K562 (cell line): ENCODE data around the gene MED15. TPM values are rescaled to one million over a fixed set of nuclear protein-coding genes. Genes with fewer than 3 reads are reported as not detected.

Source experiments
- ARID2 ChIP-seq: fragments of 450-650 bp; IDR thresholded peaks from 2 replicates; pipeline ENCODE4 v1.6.1; 2017; ENCODE audit warnings: antibody characterized with exemption, mild to moderate bottlenecking
- BHLHE40 ChIP-seq: IDR thresholded peaks from 2 replicates; pipeline ENCODE4 v1.6.1; 2011; ENCODE audit warnings: low read length, improper control_type of control experiment
- C11orf30 ChIP-seq: fragments of 450-650 bp; IDR thresholded peaks from 2 replicates; pipeline ENCODE4 v1.6.1; 2016; ENCODE audit warnings: low read depth, mild to moderate bottlenecking
- COPS2 ChIP-seq: fragments of 450-650 bp; conservative IDR thresholded peaks from 2 replicates; pipeline ENCODE4 v1.6.1; 2016; ENCODE audit warnings: mild to moderate bottlenecking, moderate library complexity
- E2F1 ChIP-seq: sonication (generic); formaldehyde crosslinking; IDR thresholded peaks from 2 replicates; pipeline ENCODE4 v1.8.1; 2023; ENCODE audit warnings: mild to moderate bottlenecking, missing genetic modification reagents, moderate library complexity
- EP400 ChIP-seq: fragments of 450-650 bp; IDR thresholded peaks from 2 replicates; pipeline ENCODE4 v1.6.1; 2017; ENCODE audit warnings: antibody characterized with exemption, mild to moderate bottlenecking, moderate library complexity
- HDAC1 ChIP-seq, 2 experiments: fragments of 450-650 bp; IDR thresholded peaks; 2 replicates each; pipeline ENCODE4 v1.6.1; 2016 to 2017; ENCODE audit warnings: inconsistent platforms in 1 of 2, mild to moderate bottlenecking in 1 of 2, moderate library complexity in 1 of 2
- HINFP ChIP-seq: fragments of 450-650 bp; conservative IDR thresholded peaks from 2 replicates; pipeline ENCODE4 v1.6.1; 2016; ENCODE audit warnings: missing genetic modification characterization, low read depth, mild to moderate bottlenecking, control low read depth, missing compliant biosample characterization
- MAFK ChIP-seq: IDR thresholded peaks from 2 replicates; pipeline ENCODE4 v1.6.1; 2011; ENCODE audit warnings: low read length, improper control_type of control experiment
- NBN ChIP-seq: fragments of 450-650 bp; IDR thresholded peaks from 2 replicates; pipeline ENCODE4 v1.6.1; 2016; ENCODE audit warnings: low read depth, mild to moderate bottlenecking
- NFIC ChIP-seq: fragments of 450-650 bp; IDR thresholded peaks from 2 replicates; pipeline ENCODE4 v1.6.1; 2017; ENCODE audit warnings: mild to moderate bottlenecking, inconsistent platforms
- SMARCA5 ChIP-seq: fragments of 450-650 bp; IDR thresholded peaks from 2 replicates; pipeline ENCODE4 v1.6.1; 2016
- STAT5B ChIP-seq: fragments of 250-450 bp; sonication (Bioruptor Pico); IDR thresholded peaks from 2 replicates; pipeline ENCODE4 v1.8.0; 2021; ENCODE audit warnings: mild to moderate bottlenecking, inconsistent platforms
- SUPT5H ChIP-seq: fragments of 450-650 bp; IDR thresholded peaks from 2 replicates; pipeline ENCODE4 v1.6.1; 2016
- TOE1 ChIP-seq, 2 experiments: fragments of 450-650 bp in 1 of 2; sonication (generic) in 1 of 2; formaldehyde crosslinking in 1 of 2; IDR thresholded peaks; 2 replicates each; pipeline versions ENCODE4 v1.7.1 to v1.8.0; 2016 to 2022; ENCODE audit warnings: borderline replicate concordance in 2 of 2, mild to moderate bottlenecking in 2 of 2, antibody characterized with exemption in 1 of 2, inconsistent platforms in 1 of 2, low read depth in 1 of 2, missing genetic modification reagents in 1 of 2, moderate library complexity in 1 of 2
- ZNF217 ChIP-seq: sonication (generic); formaldehyde crosslinking; IDR thresholded peaks from 2 replicates; pipeline ENCODE4 v1.8.0; 2022; ENCODE audit warnings: mild to moderate bottlenecking, missing genetic modification reagents
- ZNF316 ChIP-seq: fragments of 450-650 bp; IDR thresholded peaks from 2 replicates; pipeline ENCODE4 v1.6.1; 2016
- polyA plus RNA-seq, 8 experiments: library from polyadenylated mRNA; depleted of rRNA in 4 of 8; stranded (reverse) in 5 of 8; unstranded in 3 of 8; fragments of >200 nt; fragmentation: Nextera tagmentation in 2 of 8; fragmentation: Illumina TruSeq in 1 of 8; extraction: Ambion mirVana in 2 of 8; extraction: Trizol in 1 of 8; gene quantifications; 2 replicates each; pipeline versions ENCODE4 v1.2.1 to v1.2.3, GENCODE V29; 2011 to 2014; ENCODE audit warnings: inconsistent platforms in 1 of 8, missing spikeins in 1 of 8
- total RNA-seq, 7 experiments: library from RNA; depleted of rRNA in 6 of 7; stranded (reverse); fragments of >200 nt in 6 of 7; fragmentation: Illumina TruSeq in 2 of 7; extraction: Trizol in 2 of 7; gene quantifications; 2 replicates each; pipeline versions ENCODE4 v1.2.1 to v1.2.3, GENCODE V29; 2011 to 2021; ENCODE audit warnings: low replicate concordance in 1 of 7
- TF ChIP-seq, protein P1 (sequence below), 2 experiments: fragments of 450-650 bp in 1 of 2; sonication (generic) in 1 of 2; formaldehyde crosslinking; conservative IDR thresholded peaks; 2 replicates each; pipeline versions ENCODE4 v1.4.0 to v1.8.1; 2020 to 2022; ENCODE audit warnings: mild to moderate bottlenecking in 1 of 2, missing genetic modification reagents in 1 of 2
- TF ChIP-seq, protein P2 (sequence below): sonication (generic); formaldehyde crosslinking; IDR thresholded peaks from 2 replicates; pipeline ENCODE4 v1.9.0; 2022; ENCODE audit warnings: mild to moderate bottlenecking, missing genetic modification reagents
- TF ChIP-seq, protein P3 (sequence below): fragments of 250-450 bp; sonication (Bioruptor Pico); IDR thresholded peaks from 2 replicates; pipeline ENCODE4 v1.8.0; 2021; ENCODE audit warnings: mild to moderate bottlenecking, moderate library complexity

The MED15 gene
- total and polyA plus RNA-seq, 9 of the 15 experiments (the other 6 are each of a cell fraction or from before 2014, with no cell fraction given): 4.0 to 271 (median 60.1) TPM

- TF ChIP-seq, protein P1, sequence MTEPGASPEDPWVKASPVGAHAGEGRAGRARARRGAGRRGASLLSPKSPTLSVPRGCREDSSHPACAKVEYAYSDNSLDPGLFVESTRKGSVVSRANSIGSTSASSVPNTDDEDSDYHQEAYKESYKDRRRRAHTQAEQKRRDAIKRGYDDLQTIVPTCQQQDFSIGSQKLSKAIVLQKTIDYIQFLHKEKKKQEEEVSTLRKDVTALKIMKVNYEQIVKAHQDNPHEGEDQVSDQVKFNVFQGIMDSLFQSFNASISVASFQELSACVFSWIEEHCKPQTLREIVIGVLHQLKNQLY (CRISPR knock-in tag; conservative IDR thresholded peaks at IDR 0.05): 0 out of 4 replicates have a peak, but pooled peaks of 1 of the 2 experiments have one; percentile 11
- TF ChIP-seq, protein P2, sequence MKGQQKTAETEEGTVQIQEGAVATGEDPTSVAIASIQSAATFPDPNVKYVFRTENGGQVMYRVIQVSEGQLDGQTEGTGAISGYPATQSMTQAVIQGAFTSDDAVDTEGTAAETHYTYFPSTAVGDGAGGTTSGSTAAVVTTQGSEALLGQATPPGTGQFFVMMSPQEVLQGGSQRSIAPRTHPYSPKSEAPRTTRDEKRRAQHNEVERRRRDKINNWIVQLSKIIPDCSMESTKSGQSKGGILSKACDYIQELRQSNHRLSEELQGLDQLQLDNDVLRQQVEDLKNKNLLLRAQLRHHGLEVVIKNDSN (CRISPR knock-in tag): 0 out of 2 replicates have a peak, but pooled peaks have one; percentile 15
- peak; percentile 55; the same call in 1 of the 2 replicates for TF ChIP-seq NFIC
- peak; percentile 53; the same call in 1 of the 2 replicates for TF ChIP-seq NBN
- TF ChIP-seq, protein P3, sequence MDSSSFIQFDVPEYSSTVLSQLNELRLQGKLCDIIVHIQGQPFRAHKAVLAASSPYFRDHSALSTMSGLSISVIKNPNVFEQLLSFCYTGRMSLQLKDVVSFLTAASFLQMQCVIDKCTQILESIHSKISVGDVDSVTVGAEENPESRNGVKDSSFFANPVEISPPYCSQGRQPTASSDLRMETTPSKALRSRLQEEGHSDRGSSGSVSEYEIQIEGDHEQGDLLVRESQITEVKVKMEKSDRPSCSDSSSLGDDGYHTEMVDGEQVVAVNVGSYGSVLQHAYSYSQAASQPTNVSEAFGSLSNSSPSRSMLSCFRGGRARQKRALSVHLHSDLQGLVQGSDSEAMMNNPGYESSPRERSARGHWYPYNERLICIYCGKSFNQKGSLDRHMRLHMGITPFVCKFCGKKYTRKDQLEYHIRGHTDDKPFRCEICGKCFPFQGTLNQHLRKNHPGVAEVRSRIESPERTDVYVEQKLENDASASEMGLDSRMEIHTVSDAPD (CRISPR knock-in tag): no peak
- TF ChIP-seq HDAC1 (IDR thresholded peaks at IDR 0.05): peak in 1 of 2 experiments; percentile 47; a peak in 1 of 4 replicates
- no peak for TF ChIP-seq COPS2
- 0 out of 2 replicates have a peak, but pooled peaks have one; percentile 7 for TF ChIP-seq ARID2
- no peak for TF ChIP-seq BHLHE40
- TF ChIP-seq E2F1 (CRISPR knock-in tag): 0 out of 2 replicates have a peak, but pooled peaks have one; percentile 4
- TF ChIP-seq TOE1 (IDR thresholded peaks at IDR 0.05; ENCODE audit: borderline replicate concordance): no peak
- 0 out of 2 replicates have a peak, but pooled peaks have one; percentile 12 for TF ChIP-seq TOE1 (CRISPR knock-in tag; IDR thresholded peaks at IDR 0.05; ENCODE audit: borderline replicate concordance, low read depth)
- peak; percentile 59; the same call in 1 of the 2 replicates for TF ChIP-seq HINFP
- 0 out of 2 replicates have a peak, but pooled peaks have one; percentile 40 for TF ChIP-seq MAFK
- 0 out of 2 replicates have a peak, but pooled peaks have one; percentile 16 for TF ChIP-seq SUPT5H
- peak; percentile 45; the same call in 1 of the 2 replicates for TF ChIP-seq ZNF316
- 0 out of 2 replicates have a peak, but pooled peaks have one; percentile 12 for TF ChIP-seq ZNF217 (CRISPR knock-in tag)
- TF ChIP-seq C11orf30: peak; percentile 46; the same call in 1 of the 2 replicates
- TF ChIP-seq STAT5B (CRISPR knock-in tag): 0 out of 2 replicates have a peak, but pooled peaks have one; percentile 5
- TF ChIP-seq EP400: no peak
- TF ChIP-seq SMARCA5: peak; percentile 62
Measured at GRCh38 chr22:20479612-20480196, 27.7 kb upstream of the MED15 start (continued).
